GM19025 (cell line): ENCODE measurements around the gene H2BK1.

Source experiments
- ATAC-seq: cut with Tn5 transposase; IDR thresholded peaks from one replicate; pipeline ENCODE4 v1.9.1; 2021; ENCODE audit warnings: mild to moderate bottlenecking, low read depth, moderate library complexity; ENCODE audit not compliant: unreplicated experiment

The H2BK1 gene

DNA sequence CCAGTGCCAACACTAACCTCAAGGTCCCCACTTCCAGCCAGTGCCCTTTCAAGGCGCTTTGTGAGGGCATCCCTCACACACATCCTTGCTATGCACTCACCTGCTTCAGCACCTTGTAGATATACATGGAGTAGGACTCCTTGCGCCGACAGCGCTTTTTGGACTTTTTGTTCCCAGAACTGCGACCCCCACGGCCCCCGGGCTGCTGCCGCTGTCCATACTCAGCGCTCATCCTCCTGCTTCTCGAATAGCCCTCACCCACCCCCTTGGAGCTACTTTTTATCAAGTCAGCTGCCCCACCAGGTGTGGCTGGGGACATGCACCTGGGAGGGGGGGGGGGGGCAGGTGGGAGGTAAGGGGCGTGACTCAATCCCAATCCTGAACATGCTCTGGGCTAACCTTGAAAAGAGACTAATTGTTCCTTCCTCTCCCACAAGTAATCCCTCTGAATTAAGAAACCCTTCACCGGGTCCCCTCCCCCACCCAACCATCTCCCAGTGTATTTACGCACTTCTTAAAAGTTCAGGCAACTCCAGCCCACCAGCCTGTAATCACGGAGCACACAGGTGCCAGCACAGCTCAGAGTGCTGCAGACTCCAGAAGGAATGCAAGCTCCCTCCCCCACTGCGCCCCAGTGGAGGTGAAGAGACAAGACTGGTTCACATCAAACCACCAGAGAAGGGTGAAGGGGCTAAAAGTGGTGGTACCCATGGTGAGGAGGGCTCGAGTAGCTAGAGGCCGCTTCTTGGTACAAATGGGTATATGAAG lies at the start of gene H2BK1:
TSS of gene H2BK1 (minus strand) at position 402 of the 768 bp plus-strand sequence. CDS start at position 232, 170 bp downstream.
- ATAC-seq: no peak

DNA sequence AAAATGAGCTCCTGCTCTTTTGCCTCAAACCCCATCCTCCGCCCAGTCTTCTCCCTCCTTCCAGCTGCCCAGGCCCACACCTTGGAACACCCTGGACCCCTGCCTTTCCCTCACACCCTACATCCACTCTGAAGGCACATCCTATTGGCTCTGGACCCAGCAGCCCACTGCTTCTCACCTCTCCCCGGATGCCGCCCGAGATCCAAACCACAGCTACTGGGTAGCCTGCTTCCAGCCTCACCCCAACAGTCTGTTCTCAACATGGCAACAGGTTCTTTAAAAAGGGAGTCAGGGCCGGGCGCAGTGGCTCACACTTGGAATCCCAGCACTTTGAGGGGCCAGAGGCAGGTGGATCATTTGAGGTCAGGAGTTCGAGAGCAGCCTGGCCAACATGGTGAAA lies 47.7 kb upstream of the H2BK1 start:
- no peak for ATAC-seq

GRCh38 chr7:151256410-151257045 lies 46.2 kb upstream of the H2BK1 start:
- no peak for ATAC-seq

- no peak for ATAC-seq
Observed at GRCh38 chr7:151255390-151255789, 45.1 kb upstream of the H2BK1 start.

GRCh38 chr7:151254851-151255250 lies 44.6 kb upstream of the H2BK1 start:
- no peak for ATAC-seq

- ATAC-seq: no peak
Observed at GRCh38 chr7:151254316-151254715, 44.0 kb upstream of the H2BK1 start.

- no peak for ATAC-seq
Observed at GRCh38 chr7:151252961-151253711, 42.8 kb upstream of the H2BK1 start.

- no peak for ATAC-seq
Observed at GRCh38 chr7:151252561-151252835, 42.2 kb upstream of the H2BK1 start.

- ATAC-seq: no peak
Observed at GRCh38 chr7:151251689-151252560, 41.6 kb upstream of the H2BK1 start.

- no peak for ATAC-seq
Observed at GRCh38 chr7:151251328-151251688, 41.0 kb upstream of the H2BK1 start.

GRCh38 chr7:151250181-151251132 lies 40.2 kb upstream of the H2BK1 start:
- no peak for ATAC-seq

GRCh38 chr7:151249732-151250072 lies 39.4 kb upstream of the H2BK1 start:
- ATAC-seq: no peak

DNA sequence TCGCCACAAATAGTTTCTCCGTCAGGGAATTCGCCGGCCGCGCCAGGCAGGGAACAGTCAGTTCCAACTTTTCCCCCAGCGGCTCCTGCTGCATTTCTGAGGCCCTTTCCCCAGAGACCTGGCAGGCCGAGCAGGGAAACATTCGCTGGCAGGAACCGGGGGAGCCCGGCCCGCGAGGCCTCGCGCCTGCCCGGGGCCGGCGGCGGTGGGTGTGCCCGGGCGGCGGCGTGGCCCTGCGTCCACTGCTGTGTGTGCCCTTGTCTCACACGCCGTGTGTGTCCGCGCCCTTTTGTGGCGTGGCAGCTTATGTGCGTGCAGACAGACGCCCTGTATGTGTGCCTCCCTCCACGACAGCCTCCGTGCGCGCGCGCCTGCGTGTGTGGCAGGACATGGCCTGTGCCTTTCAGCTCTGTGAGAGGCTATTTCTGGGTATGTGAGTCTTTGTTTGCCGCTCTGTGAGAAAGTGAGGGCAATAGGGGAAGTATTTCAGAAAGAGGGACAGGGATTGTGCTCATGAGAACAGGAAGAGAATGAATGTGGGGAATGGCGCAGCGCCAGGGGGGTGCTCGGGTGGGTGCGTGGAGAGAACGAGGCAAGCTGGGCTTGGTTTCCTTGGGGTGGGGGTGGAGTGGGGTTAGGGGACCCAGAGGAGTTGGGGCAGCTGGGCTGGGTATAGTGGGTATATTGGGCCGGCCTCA lies 38.9 kb upstream of the H2BK1 start:
- no peak for ATAC-seq

DNA sequence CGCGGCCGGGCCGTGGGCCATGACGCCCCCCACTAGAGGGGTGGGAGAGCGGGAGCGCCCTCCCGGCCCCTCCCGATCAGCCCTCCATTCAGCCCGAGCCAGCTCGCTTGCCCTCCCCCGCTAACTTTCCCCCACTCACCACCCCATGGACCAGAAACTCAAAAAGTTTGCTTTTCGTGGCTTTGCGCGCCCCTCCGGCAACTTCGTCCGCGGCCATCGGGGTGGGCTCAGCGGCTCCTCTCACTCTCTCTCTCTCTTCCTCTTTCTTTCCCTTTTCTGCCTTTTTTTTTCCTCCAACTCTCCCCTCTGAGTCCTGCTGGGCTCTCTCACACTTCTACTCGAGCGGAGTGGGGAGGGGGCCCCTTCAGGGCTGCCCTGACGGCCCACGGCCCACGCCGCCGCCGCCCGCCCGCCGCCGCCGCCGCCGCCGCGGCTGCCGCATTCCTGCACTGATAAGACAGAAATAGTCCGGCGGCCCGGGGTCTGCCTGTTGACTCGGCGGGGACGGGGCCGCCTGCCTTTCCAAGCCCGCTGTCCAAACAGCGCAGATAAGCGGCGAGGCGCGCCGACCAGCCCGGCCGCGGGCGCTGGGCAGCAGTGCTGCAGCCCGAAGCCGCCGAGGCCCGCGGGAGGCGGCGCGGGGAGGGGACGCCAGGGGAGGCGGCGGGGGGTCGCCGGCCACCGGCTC lies 38.2 kb upstream of the H2BK1 start, which contains the start of gene SMARCD3:
TSS of gene SMARCD3 (minus strand) at position 349 of the 688 bp plus-strand sequence. CDS start at position 217, 132 bp downstream.
- no peak for ATAC-seq

DNA sequence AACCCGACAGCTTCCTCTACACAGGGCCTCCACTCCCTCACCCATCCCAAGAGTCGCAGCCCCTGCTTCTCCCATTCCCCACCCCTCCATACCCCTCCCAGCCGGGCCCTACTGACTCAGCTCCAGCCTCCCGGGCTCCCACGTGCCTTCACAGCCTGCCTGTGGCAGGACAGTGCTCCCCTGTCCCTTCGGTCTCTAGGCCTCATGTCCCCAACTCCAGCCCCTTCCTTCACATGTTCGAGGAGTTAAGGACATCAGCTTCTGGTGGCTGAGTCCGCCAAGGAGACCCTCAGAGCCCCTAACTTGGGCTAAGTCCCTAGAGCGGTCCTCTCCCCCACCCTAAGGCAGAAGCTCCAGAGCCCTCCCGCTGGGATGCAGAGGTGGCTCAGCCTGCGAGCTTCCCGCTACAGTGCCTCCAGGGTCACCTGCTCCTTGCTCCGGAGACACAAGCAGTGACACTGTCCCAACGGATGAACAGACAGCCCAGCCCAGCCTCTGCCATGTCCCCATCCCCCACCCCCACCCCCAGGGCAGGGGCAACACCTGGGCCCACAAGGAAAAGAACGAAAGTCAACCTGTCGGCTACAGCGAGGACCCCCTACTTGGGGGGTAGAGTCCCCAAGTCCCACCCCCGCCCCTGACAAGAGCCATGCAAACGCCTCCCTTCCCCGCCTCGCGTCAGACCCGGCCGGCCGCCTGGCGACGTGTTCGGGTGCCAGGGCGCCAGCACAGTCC lies 37.5 kb upstream of the H2BK1 start:
- ATAC-seq: no peak

DNA sequence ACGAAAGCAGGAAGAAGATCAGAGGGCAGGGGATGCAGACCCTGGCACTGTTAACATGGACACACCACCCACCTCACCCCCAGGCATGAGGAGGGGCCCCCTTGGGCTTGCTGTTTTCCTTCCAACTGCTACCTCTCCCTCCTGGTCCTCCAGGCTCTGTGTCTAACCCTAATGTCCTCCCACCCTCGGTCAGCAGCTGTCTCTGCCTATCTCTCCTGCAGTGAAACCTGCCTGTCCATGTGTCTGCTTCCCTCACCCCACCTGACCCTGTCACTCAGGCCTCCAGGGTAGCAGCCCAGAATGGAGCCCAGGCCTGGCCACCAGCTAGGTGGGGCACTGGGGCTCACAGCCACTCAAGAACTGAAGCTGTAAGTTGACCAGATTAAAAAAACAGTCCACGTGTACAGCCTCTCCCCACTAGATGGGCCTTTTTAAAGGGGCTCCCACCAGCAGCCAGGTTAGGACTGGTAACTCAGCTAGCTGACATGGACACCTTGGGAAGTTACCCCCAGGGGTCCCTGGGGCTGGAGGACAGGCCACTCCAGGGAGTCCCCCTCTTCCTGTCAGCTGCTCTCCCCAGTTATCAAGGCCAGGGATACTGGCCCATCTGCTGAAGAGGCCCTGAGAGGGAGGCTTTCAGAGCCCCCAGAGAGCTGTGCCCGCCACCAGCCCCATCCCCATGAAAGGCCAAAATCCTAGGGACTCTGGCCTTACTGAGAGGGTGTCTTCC lies 36.7 kb upstream of the H2BK1 start:
- no peak for ATAC-seq
